Measurements from ENCODE around the gene CENPP. TPM values are rescaled to one million over a fixed set of nuclear protein-coding genes. Genes with fewer than 3 reads are reported as not detected.
A peak's percentile ranks its signal among the peaks of the same experiment; 100 is the strongest.

CENPP gene
- total RNA-seq, 5 donors from 2014 or later (not counting 1 experiment from before 2014, with no cell fraction given), result 1.9 to 5.0 (median 4.3) TPM

GRCh38 chr9:92645041-92645440 lies 319.3 kb downstream of the CENPP start:
- H3K36me3 ChIP-seq (ENCODE audit: control insufficient read depth in 2 of 2, extremely low read depth in 1 of 2, insufficient read depth in 1 of 2, low read length in 1 of 2), result peaks cover 16 to 91% of the 10 kb centered on the region in 2 donors
- no peaks in the 10 kb centered on the region for H3K4me1 ChIP-seq (ENCODE audit: control insufficient read depth in 1 of 2, extremely low read depth in 1 of 2, insufficient read depth in 2 of 2, low read length in 2 of 2)
- ChIA-PET POLR2A (no interaction called here), CTCF (no interaction called here)
- no peak overlapping the region for H3K27ac Mint-ChIP-seq
- ATAC-seq (replicated peaks in 1 of 4), result no peak
- no peaks in the 10 kb centered on the region for H3K27me3 ChIP-seq (replicated peaks in 1 of 2; ENCODE audit: control insufficient read depth in 2 of 2, extremely low read depth in 1 of 2, insufficient read depth in 2 of 2, low read length in 1 of 2)
- H3K4me3 Mint-ChIP-seq, result peak overlapping the region in 1 of 3 donors; percentile 13
- H3K36me3 Mint-ChIP-seq, result peaks cover 79% of the 10 kb centered on the region
- no peaks in the 10 kb centered on the region for H3K9me3 ChIP-seq
- no peak overlapping the region for H3K4me3 ChIP-seq (ENCODE audit: control insufficient read depth in 1 of 2, extremely low read depth in 1 of 2, low read length in 1 of 2)
- H3K27ac ChIP-seq (ENCODE audit: low read length), result no peak overlapping the region
- H3K9me3 Mint-ChIP-seq, result peaks cover 0 to 18% (median 10%) of the 10 kb centered on the region in 3 donors
- no peak for DNase-seq
- 100% methylated on average over 1 of the region's 4 CpGs for WGBS (ENCODE audit: insufficient coverage)
- no peaks in the 10 kb centered on the region for H3K27me3 Mint-ChIP-seq
- H3K4me1 Mint-ChIP-seq, result no peaks in the 10 kb centered on the region

- no peak overlapping the region for H3K27ac Mint-ChIP-seq
- Histone ChIP-seq H3K27ac (ENCODE audit: low read length) (no peak overlapping the region), H3K4me3 (ENCODE audit: control insufficient read depth in 1 of 2, extremely low read depth in 1 of 2, low read length in 1 of 2) (no peak overlapping the region), H3K9me3 (no peaks in the 10 kb centered on the region), H3K4me1 (ENCODE audit: control insufficient read depth in 1 of 2, extremely low read depth in 1 of 2, insufficient read depth in 2 of 2, low read length in 2 of 2) (no peaks in the 10 kb centered on the region), H3K27me3 (replicated peaks in 1 of 2; ENCODE audit: control insufficient read depth in 2 of 2, extremely low read depth in 1 of 2, insufficient read depth in 2 of 2, low read length in 1 of 2) (no peaks in the 10 kb centered on the region), H3K36me3 (ENCODE audit: control insufficient read depth in 2 of 2, extremely low read depth in 1 of 2, insufficient read depth in 1 of 2, low read length in 1 of 2) (peaks cover 12 to 81% of the 10 kb centered on the region in 2 donors)
- no peaks in the 10 kb centered on the region for H3K4me1 Mint-ChIP-seq
- CTCF ChIA-PET, result no interaction called here
- H3K27me3 Mint-ChIP-seq, result no peaks in the 10 kb centered on the region
- no peak for DNase-seq
- 97% methylated on average over 7 of the region's 11 CpGs for whole genome bisulfite sequencing (ENCODE audit: insufficient coverage)
- POLR2A ChIA-PET, result no interaction called here
- no peak overlapping the region for H3K4me3 Mint-ChIP-seq
- no peak for ATAC-seq (replicated peaks in 1 of 4)
- H3K36me3 Mint-ChIP-seq, result peaks cover 69% of the 10 kb centered on the region
- H3K9me3 Mint-ChIP-seq, result peaks cover 0 to 18% (median 10%) of the 10 kb centered on the region in 3 donors
These were observed 322.1 kb downstream of the CENPP start for GRCh38 chr9:92647671-92648473.

- Histone ChIP-seq H3K27me3 (replicated peaks in 1 of 2; ENCODE audit: control insufficient read depth in 2 of 2, extremely low read depth in 1 of 2, insufficient read depth in 2 of 2, low read length in 1 of 2) (no peaks in the 10 kb centered on the region), H3K27ac (ENCODE audit: low read length) (no peak overlapping the region), H3K4me1 (ENCODE audit: control insufficient read depth in 1 of 2, extremely low read depth in 1 of 2, insufficient read depth in 2 of 2, low read length in 2 of 2) (no peaks in the 10 kb centered on the region), H3K36me3 (ENCODE audit: control insufficient read depth in 2 of 2, extremely low read depth in 1 of 2, insufficient read depth in 1 of 2, low read length in 1 of 2) (peaks cover 12 to 76% of the 10 kb centered on the region in 2 donors), H3K4me3 (ENCODE audit: control insufficient read depth in 1 of 2, extremely low read depth in 1 of 2, low read length in 1 of 2) (no peak overlapping the region), H3K9me3 (no peaks in the 10 kb centered on the region)
- CTCF ChIA-PET, result interaction anchor here in 1 of 2 donors (0.6 kb wide), 1 partner anchor 165 kb away, joined by 4 read pairs; no protein-coding TSS in a partner anchor
- Mint-ChIP-seq H3K4me3 (no peak overlapping the region), H3K27ac (no peak overlapping the region), H3K36me3 (peaks cover 68% of the 10 kb centered on the region), H3K27me3 (no peaks in the 10 kb centered on the region), H3K4me1 (no peaks in the 10 kb centered on the region), H3K9me3 (peaks cover 0 to 18% (median 10%) of the 10 kb centered on the region in 3 donors)
- DNase-seq (no peak), ATAC-seq (replicated peaks in 1 of 4) (no peak)
- POLR2A ChIA-PET, result no interaction called here
- WGBS (ENCODE audit: insufficient coverage), result 89% methylated on average over 5 of the region's 6 CpGs
These were observed 322.8 kb downstream of the CENPP start for GRCh38 chr9:92648474-92648971.

GRCh38 chr9:92649007-92649406 lies 323.3 kb downstream of the CENPP start:
- ChIA-PET POLR2A (no interaction called here), CTCF (interaction anchor here in 1 of 2 donors (0.6 kb wide), 1 partner anchor 166 kb away, joined by 4 read pairs; no protein-coding TSS in a partner anchor)
- 94% methylated on average over 4 of the region's 5 CpGs for WGBS (ENCODE audit: insufficient coverage)
- Histone ChIP-seq H3K36me3 (ENCODE audit: control insufficient read depth in 2 of 2, extremely low read depth in 1 of 2, insufficient read depth in 1 of 2, low read length in 1 of 2) (peaks cover 12 to 71% of the 10 kb centered on the region in 2 donors), H3K9me3 (no peaks in the 10 kb centered on the region), H3K4me1 (ENCODE audit: control insufficient read depth in 1 of 2, extremely low read depth in 1 of 2, insufficient read depth in 2 of 2, low read length in 2 of 2) (no peaks in the 10 kb centered on the region), H3K27ac (ENCODE audit: low read length) (no peak overlapping the region), H3K4me3 (ENCODE audit: control insufficient read depth in 1 of 2, extremely low read depth in 1 of 2, low read length in 1 of 2) (no peak overlapping the region), H3K27me3 (replicated peaks in 1 of 2; ENCODE audit: control insufficient read depth in 2 of 2, extremely low read depth in 1 of 2, insufficient read depth in 2 of 2, low read length in 1 of 2) (no peaks in the 10 kb centered on the region)
- Mint-ChIP-seq H3K36me3 (peaks cover 63% of the 10 kb centered on the region), H3K27me3 (no peaks in the 10 kb centered on the region), H3K9me3 (peaks cover 0 to 18% (median 10%) of the 10 kb centered on the region in 3 donors), H3K27ac (no peak overlapping the region), H3K4me3 (no peak overlapping the region), H3K4me1 (no peaks in the 10 kb centered on the region)
- DNase-seq, result no peak
- ATAC-seq (replicated peaks in 1 of 4), result no peak

- ChIA-PET CTCF (interaction anchor here in 1 of 2 donors (0.6 kb wide), 2 partner anchors 16 to 151 kb away, joined by 3 read pairs; no protein-coding TSS in a partner anchor), POLR2A (no interaction called here)
- Mint-ChIP-seq H3K27ac (no peak overlapping the region), H3K27me3 (no peaks in the 10 kb centered on the region), H3K36me3 (peaks cover 54% of the 10 kb centered on the region), H3K4me3 (no peak overlapping the region), H3K9me3 (peaks cover 0 to 11% (median 6%) of the 10 kb centered on the region in 3 donors), H3K4me1 (no peaks in the 10 kb centered on the region)
- ATAC-seq (replicated peaks in 1 of 4) (no peak), DNase-seq (no peak)
- H3K27ac ChIP-seq (ENCODE audit: low read length), result no peak overlapping the region
- H3K4me3 ChIP-seq (ENCODE audit: control insufficient read depth in 1 of 2, extremely low read depth in 1 of 2, low read length in 1 of 2), result no peak overlapping the region
- 100% methylated on average over 3 of the region's 6 CpGs for WGBS (ENCODE audit: insufficient coverage)
- no peaks in the 10 kb centered on the region for H3K9me3 ChIP-seq
- no peaks in the 10 kb centered on the region for H3K4me1 ChIP-seq (ENCODE audit: control insufficient read depth in 1 of 2, extremely low read depth in 1 of 2, insufficient read depth in 2 of 2, low read length in 2 of 2)
- H3K36me3 ChIP-seq (ENCODE audit: control insufficient read depth in 2 of 2, extremely low read depth in 1 of 2, insufficient read depth in 1 of 2, low read length in 1 of 2), result peaks cover 13 to 63% of the 10 kb centered on the region in 2 donors
- no peaks in the 10 kb centered on the region for H3K27me3 ChIP-seq (replicated peaks in 1 of 2; ENCODE audit: control insufficient read depth in 2 of 2, extremely low read depth in 1 of 2, insufficient read depth in 2 of 2, low read length in 1 of 2)
These were observed 324.5 kb downstream of the CENPP start for GRCh38 chr9:92650296-92650695.

- no peaks in the 10 kb centered on the region for H3K4me1 Mint-ChIP-seq
- peaks cover 50% of the 10 kb centered on the region for H3K36me3 Mint-ChIP-seq
- ChIA-PET CTCF (interaction anchor here in 1 of 2 donors (0.6 kb wide), 2 partner anchors 17 to 152 kb away, joined by 3 read pairs; no protein-coding TSS in a partner anchor), POLR2A (interaction anchor here in 1 of 2 donors (0.5 kb wide), 1 partner anchor 26 kb away, joined by 3 read pairs; no protein-coding TSS in a partner anchor)
- peaks cover 0 to 4% (median 3%) of the 10 kb centered on the region in 3 donors for H3K9me3 Mint-ChIP-seq
- Histone ChIP-seq H3K4me1 (ENCODE audit: control insufficient read depth in 1 of 2, extremely low read depth in 1 of 2, insufficient read depth in 2 of 2, low read length in 2 of 2) (no peaks in the 10 kb centered on the region), H3K27ac (ENCODE audit: low read length) (no peak overlapping the region), H3K4me3 (ENCODE audit: control insufficient read depth in 1 of 2, extremely low read depth in 1 of 2, low read length in 1 of 2) (no peak overlapping the region), H3K36me3 (ENCODE audit: control insufficient read depth in 2 of 2, extremely low read depth in 1 of 2, insufficient read depth in 1 of 2, low read length in 1 of 2) (peaks cover 20 to 64% of the 10 kb centered on the region in 2 donors), H3K27me3 (replicated peaks in 1 of 2; ENCODE audit: control insufficient read depth in 2 of 2, extremely low read depth in 1 of 2, insufficient read depth in 2 of 2, low read length in 1 of 2) (no peaks in the 10 kb centered on the region), H3K9me3 (no peaks in the 10 kb centered on the region)
- no peak for DNase-seq
- 95% methylated on average over 7 of the region's 10 CpGs for WGBS (ENCODE audit: insufficient coverage)
- H3K4me3 Mint-ChIP-seq, result no peak overlapping the region
- no peak overlapping the region for H3K27ac Mint-ChIP-seq
- H3K27me3 Mint-ChIP-seq, result no peaks in the 10 kb centered on the region
- ATAC-seq (replicated peaks in 1 of 4), result no peak
These were observed 325.3 kb downstream of the CENPP start for GRCh38 chr9:92650839-92651621.
